Mesenchymal stem cell (in vitro differentiated cells and primary cell): Measurements from ENCODE around the gene RALGPS1.

Source experiments
- DNase-seq: peaks from one replicate; pipeline ENCODE4 v3.0.0-alpha.2; 2013
- H2AFZ ChIP-seq: one replicate; pipeline ENCODE4 v1.6.1; 2013; ENCODE audit warnings: low read depth, mild to moderate bottlenecking, control low read depth, inconsistent platforms, low read length, moderate library complexity
- H2AK5ac ChIP-seq: 2 replicates; pipeline ENCODE4 v1.6.1; 2013; ENCODE audit warnings: low read length, moderate library complexity, mild to moderate bottlenecking, inconsistent platforms; ENCODE audit not compliant: severe bottlenecking
- H2BK120ac ChIP-seq: one replicate; pipeline ENCODE4 v1.6.1; 2013; ENCODE audit warnings: low read depth, mild to moderate bottlenecking, inconsistent platforms, low read length, moderate library complexity
- H2BK12ac ChIP-seq, 2 experiments: one replicate each; pipeline ENCODE4 v1.6.1; 2013; ENCODE audit warnings: inconsistent platforms in 2 of 2, low read length in 2 of 2, mild to moderate bottlenecking in 2 of 2, moderate library complexity in 2 of 2, control low read depth in 1 of 2
- H2BK15ac ChIP-seq: one replicate; pipeline ENCODE4 v1.6.1; 2013; ENCODE audit warnings: mild to moderate bottlenecking, low read depth, inconsistent platforms; ENCODE audit not compliant: poor library complexity, severe bottlenecking
- H2BK5ac ChIP-seq: 2 replicates; pipeline ENCODE4 v1.6.1; 2013; ENCODE audit warnings: low read depth, mild to moderate bottlenecking, low read length, control low read depth, inconsistent platforms; ENCODE audit not compliant: poor library complexity, severe bottlenecking
- H3K14ac ChIP-seq, 2 experiments: one replicate each; pipeline ENCODE4 v1.6.1; 2013; ENCODE audit warnings: inconsistent platforms in 2 of 2, low read length in 2 of 2, control low read depth in 1 of 2, mild to moderate bottlenecking in 1 of 2, moderate library complexity in 1 of 2
- H3K18ac ChIP-seq, 2 experiments: one replicate each; pipeline ENCODE4 v1.6.1; 2013; ENCODE audit warnings: inconsistent platforms in 2 of 2, low read length in 2 of 2, control low read depth in 1 of 2, low read depth in 1 of 2, mild to moderate bottlenecking in 1 of 2
- H3K23ac ChIP-seq, 2 experiments: one replicate each; pipeline ENCODE4 v1.6.1; 2013; ENCODE audit warnings: inconsistent platforms in 2 of 2, low read length in 2 of 2, mild to moderate bottlenecking in 2 of 2, moderate library complexity in 2 of 2, control low read depth in 1 of 2
- H3K27ac ChIP-seq: 2 replicates; pipeline ENCODE4 v1.5.1; 2013; ENCODE audit warnings: mild to moderate bottlenecking, moderate library complexity, low read length, control low read depth, inconsistent platforms; ENCODE audit not compliant: poor library complexity, severe bottlenecking
- H3K27me3 ChIP-seq, 2 experiments: 2 replicates each; pipeline versions ENCODE4 v1.6.1 to v1.7.0; 2013; ENCODE audit warnings: low read length in 2 of 2, mild to moderate bottlenecking in 2 of 2, moderate library complexity in 2 of 2, control low read depth in 1 of 2, inconsistent platforms in 1 of 2; ENCODE audit not compliant: control insufficient read depth in 1 of 2, insufficient read depth in 1 of 2
- H3K36me3 ChIP-seq, 2 experiments: 2 replicates each; pipeline versions ENCODE4 v1.6.1 to v1.7.0; 2013; ENCODE audit warnings: low read length in 2 of 2, control low read depth in 1 of 2, inconsistent platforms in 1 of 2, low read depth in 1 of 2, mild to moderate bottlenecking in 1 of 2; ENCODE audit not compliant: insufficient read depth in 2 of 2, control insufficient read depth in 1 of 2
- H3K4ac ChIP-seq, 2 experiments: one replicate each; pipeline ENCODE4 v1.6.1; 2013; ENCODE audit warnings: inconsistent platforms in 2 of 2, low read length in 2 of 2, mild to moderate bottlenecking in 2 of 2, moderate library complexity in 2 of 2, control low read depth in 1 of 2, low read depth in 1 of 2
- H3K4me1 ChIP-seq: 2 replicates; pipeline ENCODE4 v1.6.1; 2013; ENCODE audit warnings: low read depth, low read length, control low read depth; ENCODE audit not compliant: control insufficient read depth, insufficient read depth
- H3K4me2 ChIP-seq: 2 replicates; pipeline ENCODE4 v1.6.1; 2013; ENCODE audit warnings: low read length, mild to moderate bottlenecking, inconsistent platforms; ENCODE audit not compliant: poor library complexity, severe bottlenecking
- H3K4me3 ChIP-seq, 2 experiments: 2 replicates each; pipeline versions ENCODE4 v1.5.1 to v1.7.0; 2013; ENCODE audit warnings: low read length in 2 of 2, mild to moderate bottlenecking in 2 of 2, control low read depth in 1 of 2, low read depth in 1 of 2; ENCODE audit not compliant: insufficient read depth in 1 of 2
- H3K79me1 ChIP-seq: replicated peaks from 2 replicates; pipeline ENCODE4 v1.6.1; 2013; ENCODE audit warnings: mild to moderate bottlenecking, control low read depth, low read length, inconsistent platforms; ENCODE audit not compliant: poor library complexity, severe bottlenecking
- H3K9ac ChIP-seq: 2 replicates; pipeline ENCODE4 v1.7.0; 2013; ENCODE audit warnings: mild to moderate bottlenecking, low read length, moderate library complexity
- H3K9me3 ChIP-seq: 2 replicates; pipeline ENCODE4 v1.7.0; 2013; ENCODE audit warnings: mild to moderate bottlenecking, low read length; ENCODE audit not compliant: control insufficient read depth
- H4K8ac ChIP-seq: one replicate; pipeline ENCODE4 v1.6.1; 2013; ENCODE audit warnings: inconsistent platforms, mild to moderate bottlenecking, low read length, moderate library complexity
- H4K91ac ChIP-seq: one replicate; pipeline ENCODE4 v1.6.1; 2013; ENCODE audit warnings: mild to moderate bottlenecking, low read length, inconsistent platforms
- WGBS: methylation state at CpG from one replicate; pipeline ENCODE4 v1.1.7; 2013; ENCODE audit warnings: mixed read lengths; 5-methylcytosine and 5-hydroxymethylcytosine counted together

The RALGPS1 gene

DNA sequence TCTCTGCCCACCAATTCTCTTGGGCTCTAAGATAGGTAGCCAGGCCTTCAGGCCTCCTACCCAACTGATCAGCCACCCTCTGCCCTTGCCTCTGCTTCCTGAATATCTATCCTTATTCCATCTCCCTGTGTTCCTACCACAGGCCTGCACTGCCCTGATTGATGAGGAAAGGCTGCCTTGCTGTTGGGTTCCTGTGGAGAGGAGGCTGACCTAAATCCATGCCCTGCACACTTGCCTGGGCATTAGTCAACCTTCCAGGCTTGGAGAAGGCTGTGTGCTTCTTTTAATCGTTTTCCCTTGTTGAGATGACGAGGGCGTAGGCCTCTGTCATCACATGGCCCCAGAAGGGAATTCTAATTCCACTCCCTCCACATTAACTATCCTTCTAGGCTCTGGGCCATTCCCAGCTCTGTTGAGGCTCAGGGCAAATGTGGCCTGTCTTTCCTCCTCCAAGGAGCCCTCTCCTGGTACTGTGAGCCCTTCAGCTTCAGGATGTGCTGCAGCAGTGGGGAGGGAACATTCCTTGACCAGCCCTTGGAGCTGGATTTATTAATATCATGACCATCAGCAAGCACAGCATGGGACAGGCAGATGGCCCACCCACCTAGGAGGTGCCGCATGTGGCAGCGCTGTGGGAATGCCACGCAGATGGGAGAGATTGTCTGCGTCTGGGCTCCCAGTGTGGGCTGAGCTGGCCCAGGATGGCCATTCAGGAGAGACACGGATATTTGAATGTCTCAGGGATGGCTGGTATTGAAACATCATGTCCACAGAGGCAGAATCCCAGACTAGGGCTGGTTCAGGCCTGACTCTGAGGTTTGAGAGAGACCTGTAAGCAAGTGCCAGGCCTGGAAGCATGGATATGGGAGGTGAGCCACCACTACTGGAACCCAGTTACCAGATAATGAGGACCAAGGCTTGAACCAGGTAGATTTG is 166.9 kb downstream of the RALGPS1 start:
- WGBS = 94% methylated on average over 8 of the region's 8 CpGs
- H3K18ac ChIP-seq = no peak overlapping the region

DNA sequence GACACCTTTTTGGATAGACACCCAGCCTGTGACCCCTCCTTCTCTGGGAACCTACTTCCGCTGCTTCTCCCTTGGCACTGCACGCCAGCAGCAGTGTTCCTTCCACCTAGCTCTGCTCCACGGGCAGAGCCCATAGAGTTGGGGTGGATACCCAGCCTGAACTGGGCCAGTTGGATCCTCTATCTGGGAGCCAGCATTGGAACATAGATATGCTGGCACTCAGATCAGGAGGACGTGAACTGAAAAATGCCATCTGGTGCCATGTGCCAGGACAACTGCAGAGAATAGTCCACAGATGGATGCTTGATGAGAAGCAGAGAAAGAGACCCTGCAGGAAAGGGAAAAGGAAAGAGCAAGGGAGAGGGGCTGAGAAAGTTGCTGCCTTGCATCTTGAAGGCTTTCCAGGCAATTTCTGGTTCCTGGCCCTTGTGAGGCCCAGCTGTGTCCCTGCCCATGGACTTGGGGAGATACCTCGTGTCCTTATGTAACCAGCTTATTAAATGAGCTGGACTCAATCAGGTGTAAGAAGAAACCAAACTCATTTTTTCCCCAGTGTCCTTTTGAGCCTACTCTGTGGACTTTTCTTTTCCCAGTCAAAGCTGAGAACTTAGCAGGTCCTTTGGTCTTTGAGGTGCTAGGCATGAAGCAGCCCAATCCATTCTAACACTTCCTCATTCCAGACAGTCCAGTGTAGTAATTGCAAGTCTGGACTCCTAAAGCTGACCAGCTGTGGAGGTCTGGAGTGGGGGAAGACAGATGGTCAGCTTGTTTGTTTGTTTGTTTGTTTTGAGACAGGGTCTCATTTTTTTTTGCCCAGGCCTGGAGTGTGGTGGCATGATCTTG is 168.8 kb downstream of the RALGPS1 start:
- Histone ChIP-seq H3K9me3 (no peaks in the 10 kb centered on the region), H3K27ac (no peak overlapping the region), H2BK12ac (no peak overlapping the region), H3K14ac (no peak overlapping the region), H3K4me1 (no peaks in the 10 kb centered on the region), H3K4ac (no peak overlapping the region), H4K91ac (no peak overlapping the region), H3K4me2 (no peak overlapping the region), H2AK5ac (no peak overlapping the region), H2BK120ac (no peak overlapping the region), H3K9ac (no peak overlapping the region), H4K8ac (no peak overlapping the region), H3K4me3 (no peak overlapping the region), H2BK15ac (no peak overlapping the region), H3K36me3 (peaks cover 0 to 18% of the 10 kb centered on the region in 2 experiments), H3K23ac (no peak overlapping the region), H3K79me1 (no peaks in the 10 kb centered on the region), H3K18ac (no peak overlapping the region), H2BK5ac (no peak overlapping the region), H3K27me3 (peaks cover 2 to 35% of the 10 kb centered on the region in 2 experiments), H2AFZ (no peak overlapping the region)
- peak; percentile 24 for DNase-seq
- WGBS = 88% methylated on average over 5 of the region's 5 CpGs

More for the DNA sequence above, 166.9 kb downstream of the RALGPS1 start:
- DNase-seq = no peak
- Histone ChIP-seq H3K36me3 (no peaks in the 10 kb centered on the region), H3K9ac (no peak overlapping the region), H2BK12ac (no peak overlapping the region), H3K27ac (no peak overlapping the region), H3K9me3 (no peaks in the 10 kb centered on the region), H4K8ac (no peak overlapping the region), H3K4me3 (no peak overlapping the region), H3K4ac (no peak overlapping the region), H2BK5ac (no peak overlapping the region), H3K4me1 (peaks cover 4% of the 10 kb centered on the region), H3K27me3 (peaks cover 2 to 44% of the 10 kb centered on the region in 2 experiments), H3K79me1 (no peaks in the 10 kb centered on the region), H4K91ac (no peak overlapping the region), H2AK5ac (no peak overlapping the region), H2BK15ac (no peak overlapping the region), H3K4me2 (no peak overlapping the region), H3K14ac (no peak overlapping the region), H3K23ac (no peak overlapping the region), H2BK120ac (no peak overlapping the region), H2AFZ (no peak overlapping the region)

DNA sequence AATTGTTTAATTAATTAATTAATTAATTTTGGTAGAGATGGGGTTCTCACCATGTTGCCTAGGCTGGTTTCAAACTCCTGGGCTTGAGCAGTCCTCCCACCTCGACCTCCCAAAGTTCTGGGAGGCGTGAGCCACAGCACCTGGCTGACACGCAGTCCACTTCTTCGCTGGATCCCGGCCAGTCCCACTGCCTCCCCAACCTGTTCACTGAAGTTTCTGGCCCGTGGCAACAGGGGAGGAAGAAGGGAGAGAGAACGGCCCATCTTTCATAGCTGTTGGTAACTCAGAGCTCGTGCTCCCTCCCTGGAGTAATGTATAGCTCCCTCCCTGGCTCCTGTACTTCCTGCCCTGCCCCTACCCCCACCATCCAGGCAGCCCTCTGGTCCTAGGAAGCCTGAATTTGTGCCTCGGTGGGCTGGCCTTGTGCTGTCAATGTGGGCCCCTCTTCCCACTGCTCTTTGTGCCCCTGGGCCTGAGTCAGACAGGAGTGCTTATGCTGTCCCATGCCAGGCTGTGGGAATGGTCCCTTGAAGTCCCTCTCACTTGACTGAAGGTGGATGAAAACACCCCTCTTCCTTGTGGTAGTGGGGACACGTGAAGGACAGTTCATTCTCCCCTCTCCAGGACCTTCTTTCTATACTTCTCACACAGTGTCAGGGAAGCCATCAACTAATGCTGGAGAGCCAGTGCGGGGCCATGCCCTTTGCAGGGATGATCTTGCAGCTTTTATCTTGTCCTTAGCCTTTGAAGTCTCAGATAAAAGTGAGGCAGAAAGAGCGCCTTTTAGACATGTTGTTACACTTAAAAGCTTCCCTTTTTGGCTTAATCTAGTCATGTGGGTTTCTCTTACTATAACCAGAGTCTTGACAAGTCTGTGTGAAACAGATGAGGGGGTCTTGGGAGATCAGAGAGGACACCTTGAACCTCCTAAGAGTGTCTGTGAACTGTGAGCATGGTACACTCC is 169.8 kb downstream of the RALGPS1 start:
- no peak overlapping the region for H2BK12ac ChIP-seq
- H3K4me2 ChIP-seq = no peak overlapping the region
- WGBS = 84% methylated on average over 9 of the region's 12 CpGs
- no peak overlapping the region for H2BK120ac ChIP-seq
- H3K27me3 ChIP-seq = peaks cover 2 to 36% of the 10 kb centered on the region in 2 experiments
- H3K23ac ChIP-seq = no peak overlapping the region
- DNase-seq = no peak
- H2AFZ ChIP-seq = no peak overlapping the region
- no peak overlapping the region for H2BK5ac ChIP-seq
- no peaks in the 10 kb centered on the region for H3K9me3 ChIP-seq
- H3K36me3 ChIP-seq = peaks cover 0 to 28% of the 10 kb centered on the region in 2 experiments
- peak overlapping the region; percentile 2 for H2BK15ac ChIP-seq
- no peak overlapping the region for H3K4ac ChIP-seq
- no peak overlapping the region for H3K4me3 ChIP-seq
- peak overlapping the region; percentile 3 for H4K8ac ChIP-seq
- no peaks in the 10 kb centered on the region for H3K79me1 ChIP-seq
- no peak overlapping the region for H3K18ac ChIP-seq
- no peak overlapping the region for H2AK5ac ChIP-seq
- no peak overlapping the region for H3K9ac ChIP-seq
- H4K91ac ChIP-seq = no peak overlapping the region
- no peak overlapping the region for H3K27ac ChIP-seq
- H3K4me1 ChIP-seq = no peaks in the 10 kb centered on the region
- H3K14ac ChIP-seq = no peak overlapping the region
